SW480 (cell line): ENCODE data around the gene MTARC2.

Experiments
- DNase-seq: peaks from one replicate; pipeline ENCODE4 v3.0.0-alpha.2; 2016; ENCODE audit warnings: low spot score

MTARC2 gene

GRCh38 chr1:220803401-220804201, 55.5 kb downstream of the MTARC2 start:
- peak; percentile 17 for DNase-seq

DNA sequence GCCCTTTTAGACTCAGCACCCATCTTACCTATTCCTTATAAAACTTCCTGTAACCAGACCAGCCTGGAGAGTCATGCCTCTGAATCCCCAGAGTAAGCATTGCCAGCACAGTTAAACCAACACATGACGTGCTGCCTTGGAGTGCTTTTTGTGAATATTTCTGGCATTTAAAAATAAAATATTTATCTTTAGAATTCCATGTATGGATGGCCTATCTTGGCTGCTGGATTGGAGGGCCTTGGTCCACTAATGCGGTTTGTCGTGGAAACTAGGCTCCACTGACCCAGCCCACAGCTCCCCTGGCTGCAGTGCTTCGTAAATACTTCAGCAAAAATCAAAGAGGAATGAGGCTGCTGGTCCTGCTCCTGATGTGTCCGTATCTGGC, 56.1 kb downstream of the MTARC2 start:
- DNase-seq, result no peak

DNA sequence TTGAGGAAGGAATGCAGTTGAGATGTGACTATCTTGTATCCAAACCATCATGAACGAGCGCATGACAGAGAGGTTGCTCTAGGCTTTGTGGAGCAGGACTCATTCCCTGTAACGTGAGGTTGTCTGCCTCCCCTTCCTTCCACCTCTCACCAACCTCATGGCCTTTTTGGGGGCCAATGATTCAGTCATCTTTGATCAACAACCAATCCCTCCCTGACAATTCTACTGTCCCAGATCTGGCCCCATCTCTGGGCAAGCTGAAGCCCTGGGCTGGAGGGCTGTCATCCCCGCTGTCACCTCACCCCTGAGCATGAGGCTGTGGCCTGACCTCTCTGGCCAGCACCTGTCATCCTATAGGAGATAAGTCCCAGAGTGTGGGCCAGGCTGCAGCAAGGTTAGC, 58.3 kb downstream of the MTARC2 start:
- no peak for DNase-seq

DNA sequence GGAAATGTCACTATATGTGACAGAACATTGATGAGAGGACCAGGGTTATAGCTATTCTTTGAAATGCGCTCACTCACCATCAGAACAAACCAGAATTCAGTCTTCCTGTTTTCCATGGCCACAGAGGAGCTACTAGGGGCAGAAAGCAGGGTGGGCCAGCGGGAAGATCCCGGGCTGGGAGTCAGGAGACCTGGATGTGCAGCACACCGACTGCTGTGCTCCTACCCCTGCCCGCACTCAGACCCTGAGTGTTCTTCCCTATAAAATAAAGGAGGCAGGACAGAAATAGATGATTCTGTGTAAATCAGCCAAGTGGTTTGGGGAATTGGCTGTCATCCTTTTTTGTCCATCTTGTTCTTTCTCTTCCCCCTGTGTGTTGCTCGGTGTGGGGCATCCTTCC, 59.6 kb downstream of the MTARC2 start:
- DNase-seq, result no peak

GRCh38 chr1:220808345-220809186, 60.4 kb downstream of the MTARC2 start:
- DNase-seq, result no peak

- DNase-seq, result no peak
Measured at GRCh38 chr1:220809187-220809550, 61.0 kb downstream of the MTARC2 start.

DNA sequence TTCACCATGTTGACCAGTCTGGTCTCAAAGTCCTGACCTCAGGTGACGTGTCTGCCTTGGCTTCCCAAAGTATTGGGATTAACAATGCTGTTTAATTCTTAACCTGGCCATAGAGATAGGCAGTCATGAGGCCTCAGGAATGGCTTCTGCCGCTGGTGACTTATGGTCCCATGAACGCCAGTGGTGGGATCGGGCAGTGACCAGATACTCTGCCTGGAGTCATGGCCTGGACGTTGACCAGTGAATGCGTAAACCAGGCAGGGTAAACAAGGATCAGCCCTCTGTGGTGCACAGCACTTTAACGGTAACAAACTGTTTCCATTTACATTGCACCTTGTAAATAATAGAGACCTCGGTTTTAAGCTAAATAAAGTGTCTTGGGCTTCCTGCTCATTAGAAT, 61.6 kb downstream of the MTARC2 start:
- DNase-seq, result no peak

DNA sequence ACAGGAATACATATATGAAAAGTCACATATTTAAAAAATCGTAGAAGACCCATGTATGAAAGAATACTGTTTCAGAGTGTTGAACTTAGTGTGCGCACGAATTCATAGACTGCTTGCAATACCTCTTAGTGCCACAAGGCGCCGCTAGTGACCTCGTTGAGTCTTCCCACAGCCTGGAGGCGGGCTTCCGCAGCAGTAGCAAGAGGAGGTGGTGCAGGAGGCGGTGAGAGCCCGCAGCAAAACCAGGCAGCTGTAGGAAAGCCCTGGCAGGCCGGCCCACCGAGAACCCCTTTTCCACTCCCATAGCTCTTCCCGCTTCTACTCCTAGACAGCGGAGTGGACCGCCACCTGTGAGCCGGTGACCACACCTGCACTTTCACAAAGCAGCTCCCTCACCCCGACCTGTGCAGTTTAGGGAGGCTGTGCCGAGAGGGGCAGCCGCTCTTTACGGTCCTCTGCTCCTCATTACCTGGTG, 62.1 kb downstream of the MTARC2 start:
- peak; percentile 23 for DNase-seq

DNA sequence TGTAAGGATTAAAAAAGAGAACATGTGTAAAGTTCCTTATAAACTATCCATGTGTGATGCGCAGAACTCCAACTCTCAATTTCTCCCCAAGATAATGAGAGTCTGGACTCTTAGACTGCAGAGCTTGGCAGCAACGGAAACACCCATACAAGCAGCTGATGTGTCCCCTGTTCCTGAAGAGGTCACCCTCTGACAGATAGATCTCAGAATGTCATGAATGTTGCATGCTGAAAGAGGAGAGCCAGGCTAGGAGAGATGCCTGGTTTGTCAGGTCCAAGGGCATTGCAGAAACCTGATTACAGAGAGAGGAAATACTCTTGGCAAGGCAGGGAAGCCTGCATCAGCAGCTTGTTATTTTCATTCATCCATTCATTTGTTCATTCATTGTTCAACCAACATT, 62.8 kb downstream of the MTARC2 start:
- no peak for DNase-seq

- DNase-seq, result no peak
Measured at GRCh38 chr1:220811695-220812094, 63.6 kb downstream of the MTARC2 start.

DNA sequence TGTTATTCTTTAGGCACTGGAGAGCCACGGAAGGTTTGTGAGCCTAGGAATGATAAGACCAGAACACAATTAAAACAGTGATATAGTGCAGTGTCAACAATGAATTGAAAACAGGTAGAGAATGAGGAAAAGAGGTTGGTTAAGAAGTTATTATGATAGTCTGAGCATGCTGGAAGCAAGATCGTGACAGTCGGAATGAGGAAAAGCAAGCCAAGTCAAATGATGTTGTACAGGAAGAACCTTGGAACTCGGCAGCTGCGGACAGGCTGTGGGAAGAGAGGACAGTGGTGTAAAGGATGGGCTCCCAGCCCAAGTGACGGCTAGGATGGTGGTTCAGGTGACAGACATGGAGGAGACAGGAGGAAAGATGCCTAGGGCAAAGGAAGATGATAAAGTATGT, 64.2 kb downstream of the MTARC2 start:
- no peak for DNase-seq

GRCh38 chr1:220813013-220813412, 64.9 kb downstream of the MTARC2 start:
- no peak for DNase-seq

GRCh38 chr1:220815409-220815808, 67.3 kb downstream of the MTARC2 start:
- no peak for DNase-seq

GRCh38 chr1:220817907-220818306, 69.8 kb downstream of the MTARC2 start:
- no peak for DNase-seq

GRCh38 chr1:220818421-220819173, 70.5 kb downstream of the MTARC2 start:
- no peak for DNase-seq

DNA sequence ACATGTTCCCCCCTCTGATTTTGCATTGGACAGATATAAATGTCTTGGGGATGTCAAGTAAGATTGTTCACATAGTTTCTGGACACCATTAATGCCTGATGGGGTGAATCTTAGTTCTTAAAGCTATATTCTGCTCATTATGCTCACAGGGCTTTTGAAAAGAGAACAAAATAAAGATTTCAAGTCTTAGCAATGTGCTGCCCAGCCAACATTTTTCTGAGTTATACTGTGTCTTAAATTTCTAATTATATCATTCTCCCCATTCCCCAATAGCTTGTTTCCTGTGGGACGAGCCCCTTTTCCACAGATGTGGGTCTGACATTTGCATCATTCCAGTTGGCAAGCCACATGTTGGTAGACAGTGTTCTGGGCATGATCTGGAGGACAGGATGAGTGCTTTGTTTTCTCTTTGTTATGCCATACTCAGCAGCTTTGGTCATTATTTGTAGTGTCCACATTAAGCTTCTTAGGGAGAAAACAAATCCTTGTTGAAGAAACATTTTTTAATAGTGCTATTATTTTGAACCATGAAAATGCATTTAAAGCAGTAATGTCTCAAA, 71.4 kb downstream of the MTARC2 start:
- DNase-seq, result no peak

DNA sequence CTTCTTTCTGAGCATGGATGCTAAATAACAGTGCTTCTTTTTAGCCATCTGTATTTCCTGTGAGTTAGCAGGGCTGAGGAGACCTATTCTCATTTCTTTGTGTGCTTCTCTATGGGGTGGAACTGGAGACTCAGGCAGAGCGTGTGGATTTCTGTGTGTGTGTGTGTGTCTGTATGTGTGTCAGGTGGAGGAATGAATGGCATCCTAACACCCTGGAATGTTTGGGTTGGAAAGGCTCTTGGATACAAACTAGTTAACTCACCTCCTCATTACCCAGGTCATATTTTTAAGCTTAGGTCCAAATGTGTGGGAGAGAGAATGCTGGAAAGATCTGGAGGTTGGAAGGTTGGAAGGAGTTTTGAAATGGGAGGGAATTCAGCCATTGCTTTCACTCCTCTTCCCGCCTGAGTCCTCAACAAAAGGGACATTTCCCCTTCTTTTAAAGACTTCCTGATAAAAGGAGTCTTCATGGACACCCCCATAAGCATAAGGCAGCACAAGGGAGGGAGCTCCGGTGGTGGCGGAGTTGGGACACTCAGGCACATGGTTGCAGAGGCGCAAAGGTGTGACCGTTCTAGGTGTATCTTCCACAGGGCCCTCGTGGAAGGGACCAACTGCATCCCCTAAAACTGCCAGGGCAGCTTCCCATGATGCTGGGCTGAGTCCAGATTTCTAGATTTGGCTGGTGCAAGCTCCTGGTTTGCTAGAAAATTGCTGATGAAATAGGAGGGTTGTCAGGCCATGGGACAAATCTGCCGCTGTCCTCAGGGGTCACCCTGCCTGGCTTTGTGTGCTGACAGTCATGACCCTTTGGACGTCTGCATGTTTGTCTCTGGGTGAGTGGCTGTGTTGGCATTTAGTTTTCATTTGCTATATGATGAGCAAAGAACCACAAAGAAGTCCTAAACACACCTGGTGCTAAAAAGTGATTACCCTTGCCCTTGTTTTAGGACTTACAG, 76.2 kb downstream of the MTARC2 start:
- DNase-seq, result no peak

- DNase-seq, result no peak
Measured at GRCh38 chr1:220825819-220826551, 77.9 kb downstream of the MTARC2 start.

- no peak for DNase-seq
Measured at GRCh38 chr1:220826729-220827128, 78.6 kb downstream of the MTARC2 start.

DNA sequence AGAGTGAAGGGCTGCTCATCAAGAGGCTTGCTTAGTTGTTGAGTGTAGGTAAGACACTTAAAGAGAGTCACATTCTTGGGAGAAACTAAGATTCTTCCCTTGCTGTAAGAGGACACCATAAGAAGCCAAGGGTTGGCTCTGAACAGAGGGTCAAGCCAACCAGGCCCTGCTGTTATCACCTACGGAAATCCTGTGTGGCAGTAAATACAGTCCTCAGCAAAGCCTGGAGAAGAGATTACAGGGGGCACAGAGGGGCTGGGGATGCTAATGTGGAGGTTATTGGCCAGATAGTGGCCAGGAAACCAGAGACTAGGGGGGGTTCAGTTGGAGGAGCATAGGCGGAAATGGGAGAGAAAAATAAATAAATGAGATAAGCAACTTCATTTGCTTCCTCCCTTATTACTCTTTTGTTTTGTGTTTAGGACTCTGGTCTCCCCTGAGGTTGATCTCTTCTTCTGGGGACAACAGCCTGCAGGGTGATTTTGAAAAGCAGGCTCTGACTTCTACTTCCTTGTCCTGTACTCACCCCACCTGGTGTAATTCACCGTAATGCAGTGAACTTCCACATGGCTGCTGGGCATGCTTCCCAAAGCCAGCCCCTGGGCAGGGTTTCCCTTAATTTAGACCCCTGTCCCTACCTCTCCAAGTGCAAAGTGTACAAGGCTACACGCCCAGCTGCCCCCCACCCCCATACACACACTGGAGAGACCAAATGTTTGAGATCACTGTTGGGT, 79.5 kb downstream of the MTARC2 start:
- DNase-seq, result no peak
